ENCODE measurements around the gene ZNF223.
A peak's percentile ranks its signal among the peaks of the same experiment; 100 is the strongest.

Gene ZNF223

GRCh38 chr19:44019498-44019897 lies 32.3 kb upstream of the ZNF223 start:
- WGBS: 8% methylated on average over 1 of the region's 2 CpGs
- Histone ChIP-seq H2AK5ac (ENCODE audit: low read length, severe bottlenecking) (no peak overlapping the region), H3K4me2 (ENCODE audit: low read length, poor library complexity, severe bottlenecking) (no peak overlapping the region), H3K27ac (ENCODE audit: low read length, poor library complexity, severe bottlenecking) (no peak overlapping the region), H2BK15ac (ENCODE audit: low read depth, poor library complexity, severe bottlenecking) (no peak overlapping the region), H3K9ac (ENCODE audit: low read length) (no peak overlapping the region), H4K8ac (ENCODE audit: low read length) (no peak overlapping the region), H2AFZ (ENCODE audit: low read depth, low read length) (no peak overlapping the region), H2BK120ac (ENCODE audit: low read depth, low read length) (no peak overlapping the region), H2BK12ac (ENCODE audit: low read length in 2 of 2) (no peak overlapping the region), H3K18ac (ENCODE audit: low read depth in 1 of 2, low read length in 2 of 2) (no peak overlapping the region), H3K36me3 (ENCODE audit: control insufficient read depth in 1 of 2, insufficient read depth in 2 of 2, low read depth in 1 of 2, low read length in 2 of 2) (no peaks in the 10 kb centered on the region), H3K4me1 (ENCODE audit: control insufficient read depth, insufficient read depth, low read depth, low read length) (no peaks in the 10 kb centered on the region), H3K23ac (ENCODE audit: low read length in 2 of 2) (no peak overlapping the region), H3K9me3 (ENCODE audit: control insufficient read depth, low read length) (peaks cover 4% of the 10 kb centered on the region), H3K27me3 (ENCODE audit: control insufficient read depth in 1 of 2, insufficient read depth in 1 of 2, low read length in 2 of 2) (no peaks in the 10 kb centered on the region), H3K79me1 (replicated peaks; ENCODE audit: low read length, poor library complexity, severe bottlenecking) (no peaks in the 10 kb centered on the region), H3K4ac (ENCODE audit: low read depth in 1 of 2, low read length in 2 of 2) (no peak overlapping the region), H3K14ac (ENCODE audit: low read length in 2 of 2) (no peak overlapping the region), H4K91ac (ENCODE audit: low read length) (no peak overlapping the region), H2BK5ac (ENCODE audit: low read depth, low read length, poor library complexity, severe bottlenecking) (no peak overlapping the region), H3K4me3 (ENCODE audit: insufficient read depth in 1 of 2, low read depth in 1 of 2, low read length in 2 of 2) (no peak overlapping the region)
- no peak for DNase-seq

- Histone ChIP-seq H3K18ac (ENCODE audit: low read depth in 1 of 2, low read length in 2 of 2) (no peak overlapping the region), H3K27me3 (ENCODE audit: control insufficient read depth in 1 of 2, insufficient read depth in 1 of 2, low read length in 2 of 2) (no peaks in the 10 kb centered on the region), H2BK120ac (ENCODE audit: low read depth, low read length) (no peak overlapping the region), H3K23ac (ENCODE audit: low read length in 2 of 2) (no peak overlapping the region), H2BK5ac (ENCODE audit: low read depth, low read length, poor library complexity, severe bottlenecking) (no peak overlapping the region), H3K9me3 (ENCODE audit: control insufficient read depth, low read length) (no peaks in the 10 kb centered on the region), H3K4me1 (ENCODE audit: control insufficient read depth, insufficient read depth, low read depth, low read length) (peaks cover 1% of the 10 kb centered on the region), H3K9ac (ENCODE audit: low read length) (no peak overlapping the region), H2AK5ac (ENCODE audit: low read length, severe bottlenecking) (no peak overlapping the region), H3K14ac (ENCODE audit: low read length in 2 of 2) (no peak overlapping the region), H3K79me1 (replicated peaks; ENCODE audit: low read length, poor library complexity, severe bottlenecking) (peaks cover 10% of the 10 kb centered on the region), H2BK15ac (ENCODE audit: low read depth, poor library complexity, severe bottlenecking) (no peak overlapping the region), H3K4me3 (ENCODE audit: insufficient read depth in 1 of 2, low read depth in 1 of 2, low read length in 2 of 2) (no peak overlapping the region), H3K4ac (ENCODE audit: low read depth in 1 of 2, low read length in 2 of 2) (no peak overlapping the region), H3K4me2 (ENCODE audit: low read length, poor library complexity, severe bottlenecking) (no peak overlapping the region), H2BK12ac (ENCODE audit: low read length in 2 of 2) (no peak overlapping the region), H3K27ac (ENCODE audit: low read length, poor library complexity, severe bottlenecking) (no peak overlapping the region), H4K91ac (ENCODE audit: low read length) (no peak overlapping the region), H2AFZ (ENCODE audit: low read depth, low read length) (no peak overlapping the region), H3K36me3 (ENCODE audit: control insufficient read depth in 1 of 2, insufficient read depth in 2 of 2, low read depth in 1 of 2, low read length in 2 of 2) (no peaks in the 10 kb centered on the region), H4K8ac (ENCODE audit: low read length) (no peak overlapping the region)
- no peak for DNase-seq
Observed at GRCh38 chr19:44021221-44021620, 30.6 kb upstream of the ZNF223 start.

- Histone ChIP-seq H3K9me3 (ENCODE audit: control insufficient read depth, low read length) (peaks cover 22% of the 10 kb centered on the region), H2BK5ac (ENCODE audit: low read depth, low read length, poor library complexity, severe bottlenecking) (no peak overlapping the region), H3K9ac (ENCODE audit: low read length) (peak overlapping the region; percentile 98), H2AK5ac (ENCODE audit: low read length, severe bottlenecking) (peak overlapping the region; percentile 70), H4K91ac (ENCODE audit: low read length) (peak overlapping the region; percentile 39), H3K4ac (ENCODE audit: low read depth in 1 of 2, low read length in 2 of 2) (peak overlapping the region in 1 of 2 experiments; percentile 47), H3K4me2 (ENCODE audit: low read length, poor library complexity, severe bottlenecking) (peak overlapping the region; percentile 60), H2BK15ac (ENCODE audit: low read depth, poor library complexity, severe bottlenecking) (no peak overlapping the region), H3K79me1 (replicated peaks; ENCODE audit: low read length, poor library complexity, severe bottlenecking) (peaks cover 19% of the 10 kb centered on the region), H3K14ac (ENCODE audit: low read length in 2 of 2) (no peak overlapping the region), H3K4me3 (ENCODE audit: insufficient read depth in 1 of 2, low read depth in 1 of 2, low read length in 2 of 2) (peak overlapping the region in 1 of 2 experiments; percentile 97), H3K27ac (ENCODE audit: low read length, poor library complexity, severe bottlenecking) (no peak overlapping the region), H3K27me3 (ENCODE audit: control insufficient read depth in 1 of 2, insufficient read depth in 1 of 2, low read length in 2 of 2) (no peaks in the 10 kb centered on the region), H3K23ac (ENCODE audit: low read length in 2 of 2) (no peak overlapping the region), H3K18ac (ENCODE audit: low read depth in 1 of 2, low read length in 2 of 2) (peak overlapping the region; percentile 43 to 54), H2BK120ac (ENCODE audit: low read depth, low read length) (no peak overlapping the region), H3K36me3 (ENCODE audit: control insufficient read depth in 1 of 2, insufficient read depth in 2 of 2, low read depth in 1 of 2, low read length in 2 of 2) (peaks cover 14 to 32% of the 10 kb centered on the region in 2 experiments), H4K8ac (ENCODE audit: low read length) (peak overlapping the region; percentile 98), H2AFZ (ENCODE audit: low read depth, low read length) (peak overlapping the region; percentile 85), H3K4me1 (ENCODE audit: control insufficient read depth, insufficient read depth, low read depth, low read length) (peaks cover 1% of the 10 kb centered on the region), H2BK12ac (ENCODE audit: low read length in 2 of 2) (no peak overlapping the region)
- WGBS: 34% methylated on average over 4 of the region's 4 CpGs
- no peak for DNase-seq
Observed at GRCh38 chr19:44024900-44025216, 27.0 kb upstream of the ZNF223 start.

- Histone ChIP-seq H3K14ac (ENCODE audit: low read length in 2 of 2) (peak within 1 kb of the TSS in 1 of 2 experiments; percentile 48), H2AFZ (ENCODE audit: low read depth, low read length) (peak within 1 kb of the TSS; percentile 85), H3K27ac (ENCODE audit: low read length, poor library complexity, severe bottlenecking) (no peak within 1 kb of the TSS), H2BK12ac (ENCODE audit: low read length in 2 of 2) (no peak within 1 kb of the TSS), H3K36me3 (ENCODE audit: control insufficient read depth in 1 of 2, insufficient read depth in 2 of 2, low read depth in 1 of 2, low read length in 2 of 2) (peaks cover 14 to 38% of the 10 kb centered on the region in 2 experiments), H3K9me3 (ENCODE audit: control insufficient read depth, low read length) (peaks cover 27% of the 10 kb centered on the region), H3K23ac (ENCODE audit: low read length in 2 of 2) (no peak within 1 kb of the TSS), H4K91ac (ENCODE audit: low read length) (peak within 1 kb of the TSS; percentile 39), H3K79me1 (replicated peaks; ENCODE audit: low read length, poor library complexity, severe bottlenecking) (peaks cover 19% of the 10 kb centered on the region), H3K9ac (ENCODE audit: low read length) (peak within 1 kb of the TSS; percentile 98), H3K4me2 (ENCODE audit: low read length, poor library complexity, severe bottlenecking) (peak within 1 kb of the TSS; percentile 67), H2BK5ac (ENCODE audit: low read depth, low read length, poor library complexity, severe bottlenecking) (no peak within 1 kb of the TSS), H2BK15ac (ENCODE audit: low read depth, poor library complexity, severe bottlenecking) (no peak within 1 kb of the TSS), H4K8ac (ENCODE audit: low read length) (peak within 1 kb of the TSS; percentile 98), H2BK120ac (ENCODE audit: low read depth, low read length) (no peak within 1 kb of the TSS), H3K4ac (ENCODE audit: low read depth in 1 of 2, low read length in 2 of 2) (peak within 1 kb of the TSS; percentile 3 to 53), H3K27me3 (ENCODE audit: control insufficient read depth in 1 of 2, insufficient read depth in 1 of 2, low read length in 2 of 2) (no peaks in the 10 kb centered on the region), H3K4me1 (ENCODE audit: control insufficient read depth, insufficient read depth, low read depth, low read length) (peaks cover 1% of the 10 kb centered on the region), H2AK5ac (ENCODE audit: low read length, severe bottlenecking) (peak within 1 kb of the TSS; percentile 70), H3K18ac (ENCODE audit: low read depth in 1 of 2, low read length in 2 of 2) (peak within 1 kb of the TSS; percentile 52 to 86), H3K4me3 (ENCODE audit: insufficient read depth in 1 of 2, low read depth in 1 of 2, low read length in 2 of 2) (peak within 1 kb of the TSS; percentile 87 to 97)
- DNase-seq: peak; percentile 94
- 2% methylated on average over 30 of the region's 37 CpGs for WGBS
Observed at GRCh38 chr19:44025217-44025936, 26.5 kb upstream of the ZNF223 start, which contains the start of gene ZNF222. ZNF222 (plus strand) TSS chr19:44025379; CDS start chr19:44025437, 58 bp downstream.

Measured in mesenchymal stem cell (in vitro differentiated cells and primary cell).